BLaER1 (cell line): ENCODE data around the gene PHF12.

Source experiments
- H3K27ac ChIP-seq: shearing (Covaris generic); formaldehyde crosslinking; 2 replicates; pipeline ENCODE4 v1.8.1; 2022
- H3K27me3 ChIP-seq: shearing (Covaris generic); formaldehyde crosslinking; 2 replicates; pipeline ENCODE4 v1.8.1; 2022
- H3K36me3 ChIP-seq: shearing (Covaris generic); formaldehyde crosslinking; 2 replicates; pipeline ENCODE4 v1.8.1; 2022
- H3K4me1 ChIP-seq: shearing (Covaris generic); formaldehyde crosslinking; 2 replicates; pipeline ENCODE4 v1.8.1; 2022
- H3K4me2 ChIP-seq: shearing (Covaris generic); formaldehyde crosslinking; 2 replicates; pipeline ENCODE4 v1.8.1; 2022
- H3K4me3 ChIP-seq: shearing (Covaris generic); formaldehyde crosslinking; 2 replicates; pipeline ENCODE4 v1.8.1; 2022
- H3K9ac ChIP-seq: shearing (Covaris generic); formaldehyde crosslinking; 2 replicates; pipeline ENCODE4 v1.8.1; 2022
- H3K9me3 ChIP-seq: shearing (Covaris generic); formaldehyde crosslinking; 2 replicates; pipeline ENCODE4 v1.8.1; 2022
- H4K20me1 ChIP-seq: shearing (Covaris generic); formaldehyde crosslinking; 2 replicates; pipeline ENCODE4 v1.8.1; 2022
- Cebpa-rat ChIP-seq: shearing (Covaris generic); IDR thresholded peaks from 2 replicates; pipeline ENCODE4 v1.8.1; 2022

PHF12 gene

DNA sequence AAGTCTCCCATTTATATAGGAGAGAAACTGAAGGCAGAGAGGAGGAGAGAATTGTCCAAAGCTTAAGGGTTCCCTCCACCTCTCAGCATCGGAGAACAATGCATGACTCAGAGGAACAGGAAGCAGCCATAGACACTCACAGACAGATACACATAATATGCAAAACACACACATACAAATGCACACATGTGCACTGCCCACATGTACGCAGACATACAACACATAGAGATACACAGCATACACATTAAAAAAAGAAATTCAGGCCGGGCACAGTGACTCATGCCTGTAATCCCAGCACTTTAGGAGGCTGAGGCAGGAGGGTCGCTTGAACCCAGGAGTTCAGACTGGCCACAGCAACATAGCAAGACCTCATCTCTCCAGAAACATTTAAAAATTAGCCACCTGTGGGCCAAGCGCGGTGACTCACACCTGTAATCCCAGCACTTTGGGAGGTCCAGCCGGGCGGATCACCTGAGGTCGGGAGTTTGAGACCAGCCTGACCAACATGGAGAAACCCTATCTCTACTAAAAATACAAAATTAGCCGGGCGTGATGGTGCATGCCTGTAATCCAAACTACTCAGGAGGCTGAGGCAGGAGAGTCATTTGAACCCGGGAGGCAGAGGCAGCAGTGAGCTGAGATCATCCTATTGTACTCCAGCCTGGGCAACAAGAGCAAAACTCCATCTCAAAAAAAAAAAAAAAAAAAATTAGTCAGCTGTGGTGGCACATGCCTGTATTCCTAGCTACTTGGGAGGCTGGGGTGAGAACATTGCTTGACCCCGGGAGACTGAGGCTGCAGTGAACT lies 85.2 kb downstream of the PHF12 start:
- H3K27me3 ChIP-seq: no peaks in the 10 kb centered on the region
- peaks cover 6% of the 10 kb centered on the region for H3K4me1 ChIP-seq
- H3K27ac ChIP-seq: no peak overlapping the region
- H3K36me3 ChIP-seq: peaks cover 12% of the 10 kb centered on the region; the same call in 1 of the 2 replicates
- no peak overlapping the region for H3K4me3 ChIP-seq
- H4K20me1 ChIP-seq: no peaks in the 10 kb centered on the region
- TF ChIP-seq Cebpa-rat: no peak
- H3K9me3 ChIP-seq: no peaks in the 10 kb centered on the region
- H3K9ac ChIP-seq: 0 out of 2 replicates have a peak overlapping the region, but pooled peaks have one; percentile 29
- no peak overlapping the region for H3K4me2 ChIP-seq

- no peak overlapping the region for H3K4me2 ChIP-seq
- H3K27ac ChIP-seq: no peak overlapping the region; the same call in 1 of the 2 replicates
- H3K9me3 ChIP-seq: no peaks in the 10 kb centered on the region
- H3K27me3 ChIP-seq: no peaks in the 10 kb centered on the region
- no peak for TF ChIP-seq Cebpa-rat
- 0 out of 2 replicates have a peak overlapping the region, but pooled peaks have one; percentile 29 for H3K9ac ChIP-seq
- H3K36me3 ChIP-seq: peaks cover 20% of the 10 kb centered on the region
- no peak overlapping the region for H3K4me3 ChIP-seq
- H4K20me1 ChIP-seq: no peaks in the 10 kb centered on the region
- no peaks in the 10 kb centered on the region for H3K4me1 ChIP-seq
These were observed 86.1 kb downstream of the PHF12 start for GRCh38 chr17:28864991-28865849.

GRCh38 chr17:28863953-28864352 lies 87.4 kb downstream of the PHF12 start:
- Histone ChIP-seq H3K27me3 (no peaks in the 10 kb centered on the region), H3K36me3 (peaks cover 32% of the 10 kb centered on the region), H3K27ac (no peak overlapping the region), H3K4me2 (no peak overlapping the region), H3K9me3 (no peaks in the 10 kb centered on the region), H4K20me1 (no peaks in the 10 kb centered on the region), H3K9ac (no peak overlapping the region), H3K4me3 (no peak overlapping the region), H3K4me1 (no peaks in the 10 kb centered on the region)
- no peak for TF ChIP-seq Cebpa-rat

DNA sequence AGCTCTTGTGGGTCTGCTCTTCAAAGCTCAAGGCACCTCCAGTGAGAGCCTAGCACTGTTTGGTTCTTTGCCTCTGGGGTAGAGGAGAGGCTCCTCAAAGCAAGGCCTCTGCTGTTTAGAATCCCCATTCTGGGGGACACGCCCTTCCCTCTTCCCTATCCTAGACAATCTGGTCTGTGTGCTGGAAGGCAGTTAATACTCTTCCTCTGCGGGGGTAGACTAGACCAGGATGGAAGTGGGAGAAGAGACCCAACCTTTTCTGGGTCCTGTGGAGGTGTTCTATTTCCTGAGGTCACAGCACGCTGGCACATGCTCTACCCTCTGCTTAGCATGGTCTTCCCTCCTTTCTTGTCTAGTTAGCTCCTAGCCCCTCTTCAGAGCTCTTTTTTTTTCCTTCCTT lies 88.8 kb downstream of the PHF12 start:
- Histone ChIP-seq H3K36me3 (peaks cover 46% of the 10 kb centered on the region), H3K27me3 (no peaks in the 10 kb centered on the region), H4K20me1 (no peaks in the 10 kb centered on the region), H3K4me2 (no peak overlapping the region), H3K27ac (no peak overlapping the region), H3K9me3 (no peaks in the 10 kb centered on the region), H3K9ac (no peak overlapping the region), H3K4me3 (no peak overlapping the region), H3K4me1 (no peaks in the 10 kb centered on the region)
- TF ChIP-seq Cebpa-rat: no peak

GRCh38 chr17:28861393-28862203 lies 89.7 kb downstream of the PHF12 start:
- no peak for TF ChIP-seq Cebpa-rat

GRCh38 chr17:28860363-28860808 lies 90.9 kb downstream of the PHF12 start:
- Histone ChIP-seq H3K4me3 (no peak overlapping the region), H3K27me3 (no peaks in the 10 kb centered on the region), H3K4me2 (no peak overlapping the region), H3K36me3 (peaks cover 63% of the 10 kb centered on the region), H3K9ac (no peak overlapping the region), H3K4me1 (peaks cover 9% of the 10 kb centered on the region), H4K20me1 (no peaks in the 10 kb centered on the region), H3K9me3 (no peaks in the 10 kb centered on the region), H3K27ac (no peak overlapping the region)
- TF ChIP-seq Cebpa-rat: no peak

More at GRCh38 chr17:28861393-28862203, 89.7 kb downstream of the PHF12 start:
- Histone ChIP-seq H3K4me2 (no peak overlapping the region), H3K36me3 (peaks cover 56% of the 10 kb centered on the region), H4K20me1 (no peaks in the 10 kb centered on the region), H3K4me1 (no peaks in the 10 kb centered on the region), H3K27me3 (no peaks in the 10 kb centered on the region), H3K4me3 (no peak overlapping the region), H3K27ac (no peak overlapping the region), H3K9ac (no peak overlapping the region), H3K9me3 (no peaks in the 10 kb centered on the region)

DNA sequence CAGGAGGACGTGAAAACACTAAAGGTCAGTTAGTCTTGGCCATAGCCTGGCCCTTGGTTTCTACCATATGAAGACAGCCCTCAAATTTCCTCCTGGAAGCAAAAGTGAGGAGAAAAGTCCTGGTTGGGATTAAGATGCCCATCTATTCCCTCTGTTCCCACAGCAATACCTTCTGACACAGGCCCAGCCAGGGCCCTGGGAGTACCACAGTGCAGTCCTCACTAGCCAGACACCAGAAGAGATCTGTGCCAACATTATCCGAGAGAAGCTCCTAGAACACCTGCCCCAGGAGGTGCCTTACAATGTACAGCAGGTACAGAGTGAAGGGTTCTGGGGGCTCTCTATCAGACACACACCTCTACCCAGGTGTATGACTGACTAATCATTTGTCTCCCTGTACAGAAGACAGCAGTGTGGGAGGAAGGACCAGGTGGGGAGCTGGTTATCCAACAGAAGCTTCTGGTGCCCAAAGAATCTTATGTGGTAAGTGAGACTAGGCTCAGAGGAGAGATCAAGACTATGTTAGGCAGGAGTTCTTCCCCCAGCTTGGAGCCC lies 92.4 kb downstream of the PHF12 start:
- Histone ChIP-seq H3K27ac (no peak overlapping the region), H3K4me2 (no peak overlapping the region), H3K9me3 (no peaks in the 10 kb centered on the region), H3K36me3 (peaks cover 63% of the 10 kb centered on the region), H3K4me1 (peaks cover 17% of the 10 kb centered on the region), H3K4me3 (no peak overlapping the region), H3K9ac (no peak overlapping the region), H3K27me3 (no peaks in the 10 kb centered on the region), H4K20me1 (no peaks in the 10 kb centered on the region)
- TF ChIP-seq Cebpa-rat: no peak

- Histone ChIP-seq H3K36me3 (peaks cover 63% of the 10 kb centered on the region), H3K4me2 (no peak overlapping the region), H3K9me3 (no peaks in the 10 kb centered on the region), H3K4me1 (peaks cover 21% of the 10 kb centered on the region), H4K20me1 (no peaks in the 10 kb centered on the region), H3K27ac (no peak overlapping the region), H3K27me3 (no peaks in the 10 kb centered on the region), H3K9ac (no peak overlapping the region), H3K4me3 (no peak overlapping the region)
- TF ChIP-seq Cebpa-rat: no peak
These were observed 93.2 kb downstream of the PHF12 start for GRCh38 chr17:28857905-28858800.
